Vagina (tissue), 2 donors: Measurements from ENCODE around the gene TMEM63B.

Source experiments
- POLR2AphosphoS5 ChIP-seq, 2 donors: sonication (generic); formaldehyde crosslinking; IDR thresholded peaks; one replicate each; pipeline ENCODE4 v1.9.0; 2017; ENCODE audit warnings: antibody characterized with exemption in 2 of 2, mild to moderate bottlenecking in 2 of 2, low read depth in 1 of 2; ENCODE audit not compliant: insufficient read depth in 1 of 2
- TF ChIP-seq, protein P1 (sequence below), 3 experiments: fragments of 450-650 bp in 2 of 3; fragments of 200-600 bp in 1 of 3; sonication (generic) in 1 of 3; IDR thresholded peaks; one replicate each; pipeline ENCODE4 v1.5.1; 2017 to 2019; ENCODE audit warnings: antibody characterized with exemption in 3 of 3, mild to moderate bottlenecking in 2 of 3, moderate library complexity in 2 of 3

DNA sequence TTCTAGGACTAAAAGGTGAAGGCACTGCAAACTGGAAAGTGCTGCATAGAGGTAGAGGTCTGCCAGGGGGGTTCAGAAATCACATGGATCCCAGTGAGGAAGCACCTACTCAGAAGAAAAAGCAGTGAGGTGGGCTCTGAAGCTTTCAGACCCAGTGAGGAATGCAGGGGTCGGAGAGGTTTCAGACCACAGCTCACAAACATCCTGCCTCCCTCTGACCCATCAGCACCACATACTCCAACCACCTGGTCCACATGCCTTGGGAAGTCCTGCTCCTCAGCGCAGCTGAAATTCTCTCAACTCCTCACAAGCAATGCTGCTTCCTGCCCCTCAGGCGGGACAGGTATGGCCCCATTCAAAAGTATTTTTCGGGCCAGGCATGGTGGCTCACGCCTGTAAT, 20.3 kb upstream of the TMEM63B start:
- TF ChIP-seq, protein P1, sequence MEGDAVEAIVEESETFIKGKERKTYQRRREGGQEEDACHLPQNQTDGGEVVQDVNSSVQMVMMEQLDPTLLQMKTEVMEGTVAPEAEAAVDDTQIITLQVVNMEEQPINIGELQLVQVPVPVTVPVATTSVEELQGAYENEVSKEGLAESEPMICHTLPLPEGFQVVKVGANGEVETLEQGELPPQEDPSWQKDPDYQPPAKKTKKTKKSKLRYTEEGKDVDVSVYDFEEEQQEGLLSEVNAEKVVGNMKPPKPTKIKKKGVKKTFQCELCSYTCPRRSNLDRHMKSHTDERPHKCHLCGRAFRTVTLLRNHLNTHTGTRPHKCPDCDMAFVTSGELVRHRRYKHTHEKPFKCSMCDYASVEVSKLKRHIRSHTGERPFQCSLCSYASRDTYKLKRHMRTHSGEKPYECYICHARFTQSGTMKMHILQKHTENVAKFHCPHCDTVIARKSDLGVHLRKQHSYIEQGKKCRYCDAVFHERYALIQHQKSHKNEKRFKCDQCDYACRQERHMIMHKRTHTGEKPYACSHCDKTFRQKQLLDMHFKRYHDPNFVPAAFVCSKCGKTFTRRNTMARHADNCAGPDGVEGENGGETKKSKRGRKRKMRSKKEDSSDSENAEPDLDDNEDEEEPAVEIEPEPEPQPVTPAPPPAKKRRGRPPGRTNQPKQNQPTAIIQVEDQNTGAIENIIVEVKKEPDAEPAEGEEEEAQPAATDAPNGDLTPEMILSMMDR (IDR thresholded peaks at IDR 0.05) = no peak
- no peak for TF ChIP-seq POLR2AphosphoS5 (IDR thresholded peaks at IDR 0.05; ENCODE audit: insufficient read depth in 1 of 2, low read depth in 1 of 2)
